HAP-1 (cell line): ENCODE data around the gene ACP1.

Experiments used
- DNase-seq, 2 experiments: peaks; one replicate each; pipeline ENCODE4 v3.0.0-alpha.2; 2016 to 2020; ENCODE audit warnings: low spot score in 2 of 2
- H3K27me3 ChIP-seq: fragments of 250-450 bp; sonication (Bioruptor Pico); 2 replicates; pipeline ENCODE4 v1.5.1; 2020; ENCODE audit warnings: low read depth, mild to moderate bottlenecking, moderate library complexity
- H3K36me3 ChIP-seq: fragments of 250-450 bp; sonication (Bioruptor Pico); replicated peaks from 2 replicates; pipeline ENCODE4 v1.5.1; 2020; ENCODE audit warnings: mild to moderate bottlenecking
- H3K4me1 ChIP-seq: fragments of 250-450 bp; sonication (Bioruptor Pico); 2 replicates; pipeline ENCODE4 v1.5.1; 2020; ENCODE audit warnings: mild to moderate bottlenecking
- H3K4me3 ChIP-seq: fragments of 250-450 bp; sonication (Bioruptor Pico); 2 replicates; pipeline ENCODE4 v1.5.1; 2020; ENCODE audit warnings: mild to moderate bottlenecking, moderate library complexity
- H3K9me3 ChIP-seq: fragments of 250-450 bp; sonication (Bioruptor Pico); 2 replicates; pipeline ENCODE4 v1.5.1; 2020; ENCODE audit warnings: mild to moderate bottlenecking, moderate library complexity
- in situ Hi-C: fragments of 300-500 bp; cut with MboI; formaldehyde crosslinking; loops from 3 replicates; pipeline ENCODE4 v1.14.3; 2020; ENCODE audit warnings: low sequenced_read_pairs, inconsistent platforms, mixed read lengths

Gene ACP1

DNA sequence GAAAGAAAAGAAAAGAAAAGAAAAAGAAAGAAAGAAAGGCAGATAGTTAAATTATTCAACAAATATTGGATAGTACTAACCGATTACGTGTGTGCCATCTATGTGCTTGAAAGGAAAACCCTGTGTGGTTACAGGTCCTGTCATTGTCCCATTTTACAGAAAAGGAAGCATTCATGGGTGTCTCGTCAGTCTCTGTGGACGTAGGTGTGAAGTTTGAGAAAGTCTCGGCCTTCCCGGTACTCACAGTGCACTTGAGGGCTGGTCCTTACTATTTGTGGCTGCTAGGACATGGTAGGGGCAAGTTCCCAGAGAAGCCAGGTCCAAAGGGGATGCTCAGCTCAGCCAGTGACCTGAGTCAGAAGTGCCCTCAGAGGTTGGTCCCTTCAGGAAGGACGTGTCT lies 20.2 kb upstream of the ACP1 start:
- H3K36me3 ChIP-seq, result no peaks in the 10 kb centered on the region
- in situ Hi-C loops, result no loop called here
- no peak overlapping the region for H3K4me3 ChIP-seq
- no peaks in the 10 kb centered on the region for H3K4me1 ChIP-seq
- H3K27me3 ChIP-seq, result no peaks in the 10 kb centered on the region
- H3K9me3 ChIP-seq, result no peaks in the 10 kb centered on the region
- no peak for DNase-seq

DNA sequence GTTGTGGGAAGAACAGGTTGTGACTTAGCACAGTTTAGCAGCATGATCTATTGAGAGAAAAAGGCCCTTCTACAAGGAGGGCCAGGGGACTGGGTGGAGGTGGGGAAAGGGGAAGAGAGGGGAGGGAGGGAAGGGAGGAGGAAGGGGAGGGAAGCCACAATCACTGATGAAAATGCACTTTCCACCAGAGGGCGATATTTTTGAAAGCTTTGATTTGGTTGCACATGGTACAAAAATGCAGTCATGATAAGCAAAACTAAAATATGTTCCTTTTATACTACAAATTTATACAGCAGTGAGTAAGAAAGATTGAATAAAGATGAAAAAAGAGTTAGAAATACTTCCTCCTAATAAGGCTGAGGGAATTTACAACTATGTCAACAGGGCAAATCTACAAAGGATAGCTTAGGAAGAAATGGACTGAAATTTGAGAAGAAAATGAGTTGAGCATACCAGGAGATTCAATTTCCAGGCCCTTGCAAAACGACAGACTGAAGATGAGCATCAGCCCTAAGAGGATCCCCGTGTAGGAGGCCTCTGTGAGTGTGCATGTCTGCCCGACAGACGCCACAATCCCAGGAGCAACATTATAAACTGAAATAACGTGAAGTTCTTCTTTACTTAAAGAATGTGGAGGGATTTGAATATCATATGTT lies 18.1 kb upstream of the ACP1 start:
- no peaks in the 10 kb centered on the region for H3K9me3 ChIP-seq
- no peak overlapping the region for H3K4me3 ChIP-seq
- in situ Hi-C loops, result no loop called here
- DNase-seq, result peak; percentile 43 to 59
- no peaks in the 10 kb centered on the region for H3K36me3 ChIP-seq
- H3K27me3 ChIP-seq, result no peaks in the 10 kb centered on the region
- no peaks in the 10 kb centered on the region for H3K4me1 ChIP-seq

DNA sequence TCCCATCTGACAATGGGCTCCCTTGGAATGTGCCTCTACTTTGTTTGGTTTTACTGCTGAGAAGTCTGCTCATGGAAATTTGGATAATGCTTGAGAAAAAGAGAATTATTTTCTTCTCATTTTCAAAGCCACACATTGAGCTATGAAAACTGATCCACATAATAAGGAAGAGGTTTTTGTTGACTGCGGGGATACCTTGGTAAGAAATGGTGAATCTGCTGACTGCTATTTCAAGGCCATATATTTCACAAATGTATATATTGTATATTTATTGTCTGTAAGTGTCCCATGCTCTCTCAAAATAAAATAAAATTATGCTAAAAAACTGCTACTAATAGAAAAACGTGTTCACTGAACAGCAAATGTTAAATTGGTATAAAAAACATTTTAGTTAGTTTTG lies 16.0 kb upstream of the ACP1 start:
- DNase-seq, result no peak
- no peaks in the 10 kb centered on the region for H3K4me1 ChIP-seq
- H3K4me3 ChIP-seq, result no peak overlapping the region
- in situ Hi-C loops, result no loop called here
- no peaks in the 10 kb centered on the region for H3K27me3 ChIP-seq
- H3K36me3 ChIP-seq, result no peaks in the 10 kb centered on the region
- no peaks in the 10 kb centered on the region for H3K9me3 ChIP-seq

DNA sequence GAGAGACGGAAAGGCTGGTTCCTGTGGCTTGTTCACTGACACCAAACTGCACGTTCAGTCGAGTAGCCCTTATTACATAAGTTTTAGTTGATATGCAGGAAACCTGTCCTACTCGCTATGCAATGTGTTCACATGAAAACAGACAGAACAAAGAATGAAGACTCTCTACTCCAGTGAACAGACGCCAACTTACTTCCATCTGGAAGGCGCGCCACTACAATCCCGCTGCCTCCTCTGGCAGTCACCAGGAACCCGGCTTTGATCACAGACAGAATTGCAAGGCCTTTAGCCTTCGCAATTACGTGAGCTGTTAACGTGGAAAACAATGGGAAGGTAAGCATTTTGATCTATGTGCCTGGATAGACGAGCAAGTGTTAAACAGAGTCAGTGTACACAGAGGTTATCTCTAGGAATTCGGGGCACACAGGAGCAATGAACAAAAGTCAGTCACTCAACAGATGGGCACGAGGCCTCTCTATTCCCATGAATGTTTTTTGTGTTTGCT lies 15.2 kb upstream of the ACP1 start:
- H3K4me1 ChIP-seq, result no peaks in the 10 kb centered on the region
- H3K36me3 ChIP-seq, result no peaks in the 10 kb centered on the region
- no peak overlapping the region for H3K4me3 ChIP-seq
- in situ Hi-C loops, result no loop called here
- no peak for DNase-seq
- H3K27me3 ChIP-seq, result no peaks in the 10 kb centered on the region
- H3K9me3 ChIP-seq, result no peaks in the 10 kb centered on the region

DNA sequence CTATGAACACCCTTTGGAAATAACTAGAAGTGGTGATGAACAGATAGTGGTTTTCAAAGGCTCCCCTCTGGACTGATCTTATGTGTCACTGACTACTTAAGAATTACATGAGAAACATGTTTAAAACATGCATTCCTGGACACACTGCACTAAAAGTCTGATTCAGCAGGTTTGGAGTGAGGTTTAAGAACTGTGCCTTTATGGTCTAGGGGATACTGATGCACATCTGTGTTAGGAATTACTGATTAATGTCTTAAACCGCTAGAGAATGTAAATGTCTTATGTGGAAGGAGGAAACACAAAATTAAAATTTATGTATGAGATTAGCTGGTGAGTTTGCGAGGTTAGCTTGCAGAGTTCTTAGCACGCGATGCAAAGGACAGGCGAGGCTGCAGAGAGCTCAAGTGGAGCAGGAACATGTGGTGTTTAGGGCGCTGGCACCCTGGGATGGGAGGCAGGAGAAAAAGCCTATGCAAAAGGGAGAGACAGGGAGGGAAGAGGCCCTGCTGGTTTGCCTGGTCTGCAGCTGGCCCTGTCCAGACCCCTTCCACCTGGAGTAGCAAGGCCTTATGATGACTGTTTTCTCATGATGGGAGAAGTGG lies 12.6 kb upstream of the ACP1 start:
- Histone ChIP-seq H3K4me3 (no peak overlapping the region), H3K9me3 (no peaks in the 10 kb centered on the region; the same call in 1 of the 2 replicates), H3K4me1 (no peaks in the 10 kb centered on the region), H3K27me3 (no peaks in the 10 kb centered on the region), H3K36me3 (no peaks in the 10 kb centered on the region)
- in situ Hi-C loops, result no loop called here
- no peak for DNase-seq

DNA sequence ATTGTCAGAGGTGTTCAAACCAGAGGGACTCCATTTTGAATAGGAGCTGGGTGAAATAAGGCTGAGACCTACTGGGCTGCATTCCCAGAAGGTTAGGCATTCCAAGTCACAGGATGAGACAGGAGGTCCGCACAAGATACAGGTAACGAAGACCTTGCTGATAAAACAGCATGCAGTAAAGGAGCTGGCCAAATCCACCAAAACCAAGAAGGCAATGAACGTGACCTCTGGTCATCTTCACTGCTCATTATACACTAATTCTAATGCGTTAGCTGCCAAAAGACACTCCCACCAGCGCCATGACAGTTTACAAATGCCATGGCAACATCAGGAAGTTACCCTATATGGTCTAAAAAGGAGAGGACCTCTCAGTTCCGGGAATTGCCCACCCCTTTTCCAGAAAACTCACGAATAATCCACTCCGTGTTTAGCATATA lies 11.5 kb upstream of the ACP1 start:
- H3K4me3 ChIP-seq, result no peak overlapping the region
- H3K27me3 ChIP-seq, result no peaks in the 10 kb centered on the region
- H3K4me1 ChIP-seq, result no peaks in the 10 kb centered on the region
- peaks cover 5% of the 10 kb centered on the region; the same call in 1 of the 2 replicates for H3K9me3 ChIP-seq
- DNase-seq, result no peak
- in situ Hi-C loops, result no loop called here
- H3K36me3 ChIP-seq, result no peaks in the 10 kb centered on the region

DNA sequence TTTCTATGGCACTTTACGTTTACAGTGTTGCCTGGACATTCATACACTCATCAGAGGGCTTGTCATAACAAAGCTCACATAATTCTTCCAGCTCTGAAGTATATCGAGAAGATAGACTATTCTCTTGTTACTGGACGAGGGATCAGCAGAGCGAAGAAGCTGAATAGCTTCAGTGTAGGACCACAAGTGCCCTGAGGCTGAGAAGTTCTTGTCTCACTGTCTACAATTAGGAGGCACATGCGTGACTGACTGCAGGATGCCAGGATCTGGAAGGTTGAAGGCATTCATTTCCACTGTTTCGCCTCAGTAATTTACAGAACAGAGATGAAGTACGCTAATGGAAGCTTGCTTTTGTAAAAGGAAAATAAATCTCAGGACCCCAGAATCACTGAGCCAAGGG lies 10.5 kb upstream of the ACP1 start:
- no peak overlapping the region for H3K4me3 ChIP-seq
- no peaks in the 10 kb centered on the region for H3K4me1 ChIP-seq
- H3K36me3 ChIP-seq, result no peaks in the 10 kb centered on the region
- peaks cover 7% of the 10 kb centered on the region; the same call in 1 of the 2 replicates for H3K9me3 ChIP-seq
- H3K27me3 ChIP-seq, result no peaks in the 10 kb centered on the region
- no peak for DNase-seq
- in situ Hi-C loops, result no loop called here

DNA sequence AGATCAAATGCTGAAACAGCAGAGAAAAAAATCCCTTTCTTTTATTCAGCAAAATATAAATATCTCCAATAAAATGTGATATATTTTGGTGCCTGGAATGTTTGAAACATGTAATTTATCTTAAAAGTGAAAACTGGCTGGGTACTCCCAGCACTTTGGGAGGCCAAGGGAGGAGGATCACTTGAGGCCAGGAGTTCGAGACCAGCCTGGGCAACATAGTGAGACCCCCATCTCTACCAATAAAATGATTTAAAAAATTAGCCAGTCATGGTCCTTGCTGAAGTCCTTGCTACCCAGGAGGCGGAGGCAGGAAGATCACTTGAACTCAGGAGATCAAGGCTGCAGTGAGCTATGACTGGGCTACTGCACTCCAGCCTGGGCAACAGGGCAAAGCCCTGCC lies 9.6 kb upstream of the ACP1 start:
- no peak for DNase-seq
- in situ Hi-C loops, result no loop called here
- Histone ChIP-seq H3K36me3 (no peaks in the 10 kb centered on the region), H3K4me3 (no peak overlapping the region), H3K27me3 (no peaks in the 10 kb centered on the region), H3K4me1 (no peaks in the 10 kb centered on the region), H3K9me3 (peaks cover 7% of the 10 kb centered on the region; the same call in 1 of the 2 replicates)

DNA sequence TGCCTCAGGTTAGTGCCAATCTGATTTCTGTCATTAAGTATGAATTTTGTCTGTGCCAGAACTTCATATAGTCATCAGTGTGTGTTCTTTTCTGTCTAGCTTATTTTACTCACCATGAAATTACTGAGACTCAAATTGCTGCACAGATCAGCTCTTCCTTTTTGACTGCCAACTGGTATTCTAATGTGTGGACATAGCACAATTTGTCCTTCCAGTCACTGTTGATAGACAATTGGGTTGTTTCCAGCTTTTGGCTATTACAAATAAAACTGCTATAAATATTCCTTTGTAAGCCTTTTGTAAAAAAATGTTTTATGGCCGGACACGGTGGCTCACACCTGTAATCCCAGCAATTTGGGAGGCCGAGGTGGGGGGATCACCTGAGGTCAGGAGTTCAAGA lies 8.7 kb upstream of the ACP1 start:
- in situ Hi-C loops, result no loop called here
- H3K4me1 ChIP-seq, result no peaks in the 10 kb centered on the region
- peaks cover 7% of the 10 kb centered on the region; the same call in 1 of the 2 replicates for H3K9me3 ChIP-seq
- no peak overlapping the region for H3K4me3 ChIP-seq
- no peak for DNase-seq
- no peaks in the 10 kb centered on the region for H3K27me3 ChIP-seq
- no peaks in the 10 kb centered on the region for H3K36me3 ChIP-seq

DNA sequence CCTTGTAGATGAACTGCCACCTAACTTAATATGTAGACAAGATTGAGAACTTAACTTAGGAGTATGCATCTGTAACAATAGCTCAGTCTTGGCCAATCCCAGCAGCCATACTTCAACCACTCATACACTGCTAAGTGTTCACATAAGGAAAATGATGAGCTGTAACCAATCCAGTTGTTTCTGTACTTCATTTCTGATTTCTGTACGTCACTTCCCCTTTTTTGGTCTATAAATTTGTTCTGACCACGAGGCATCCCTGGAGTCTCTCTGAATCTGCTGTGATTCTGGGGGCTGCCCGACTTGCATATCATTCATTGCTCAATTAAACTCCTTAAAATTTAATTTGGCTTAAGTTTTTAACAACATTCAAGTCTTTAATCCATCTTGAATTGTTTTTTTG lies 7.3 kb upstream of the ACP1 start:
- Histone ChIP-seq H3K36me3 (no peaks in the 10 kb centered on the region), H3K9me3 (peaks cover 7% of the 10 kb centered on the region; the same call in 1 of the 2 replicates), H3K4me1 (no peaks in the 10 kb centered on the region), H3K4me3 (no peak overlapping the region), H3K27me3 (no peaks in the 10 kb centered on the region)
- in situ Hi-C loops, result no loop called here
- no peak for DNase-seq

DNA sequence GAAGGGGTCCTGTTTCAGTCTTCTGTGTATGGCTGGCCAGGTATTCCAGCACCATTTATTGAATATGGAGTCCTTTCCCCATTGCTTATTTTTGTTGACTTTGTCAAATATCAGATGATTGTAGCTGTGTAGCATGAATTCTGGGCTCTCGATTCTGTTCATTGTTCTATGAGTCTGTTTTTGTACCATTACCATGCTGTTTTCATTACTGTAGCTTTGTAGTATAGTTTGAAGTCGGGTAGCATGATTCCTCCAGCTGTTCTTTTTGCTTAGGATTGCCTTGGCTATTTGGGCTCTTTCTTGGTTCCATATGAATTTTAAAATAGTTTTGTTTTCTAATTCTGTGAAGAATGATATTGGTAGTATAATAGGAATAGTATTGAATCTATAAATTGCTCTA lies 6.9 kb upstream of the ACP1 start:
- in situ Hi-C loops, result no loop called here

DNA sequence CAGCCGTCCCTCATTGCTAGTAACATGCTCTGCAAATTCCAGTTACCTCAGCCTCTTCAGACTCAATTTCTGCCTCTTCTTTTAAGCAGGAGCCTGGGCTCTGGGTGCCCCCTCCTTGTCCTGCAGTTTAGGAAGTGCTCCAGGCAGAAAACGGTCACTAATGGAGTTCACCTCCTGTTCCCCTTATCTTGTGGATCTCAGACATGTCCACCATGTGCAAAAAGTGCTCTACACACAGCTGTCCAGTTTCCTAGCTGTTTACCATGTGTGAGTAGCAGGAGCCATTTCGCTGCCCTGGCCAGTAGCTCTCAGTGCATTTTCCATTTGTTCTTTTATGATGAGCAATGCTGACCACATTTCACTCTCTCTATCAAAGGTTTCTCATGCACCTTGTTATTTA lies 5.8 kb upstream of the ACP1 start:
- Histone ChIP-seq H3K36me3 (no peaks in the 10 kb centered on the region), H3K4me1 (no peaks in the 10 kb centered on the region; the same call in 1 of the 2 replicates), H3K4me3 (no peak overlapping the region), H3K9me3 (peaks cover 7% of the 10 kb centered on the region; the same call in 1 of the 2 replicates), H3K27me3 (no peaks in the 10 kb centered on the region)
- in situ Hi-C loops, result no loop called here
- no peak for DNase-seq

More for the DNA sequence above, 6.9 kb upstream of the ACP1 start:
- Histone ChIP-seq H3K27me3 (no peaks in the 10 kb centered on the region), H3K4me1 (no peaks in the 10 kb centered on the region), H3K9me3 (peaks cover 7% of the 10 kb centered on the region; the same call in 1 of the 2 replicates), H3K4me3 (no peak overlapping the region), H3K36me3 (no peaks in the 10 kb centered on the region)
- DNase-seq, result no peak

DNA sequence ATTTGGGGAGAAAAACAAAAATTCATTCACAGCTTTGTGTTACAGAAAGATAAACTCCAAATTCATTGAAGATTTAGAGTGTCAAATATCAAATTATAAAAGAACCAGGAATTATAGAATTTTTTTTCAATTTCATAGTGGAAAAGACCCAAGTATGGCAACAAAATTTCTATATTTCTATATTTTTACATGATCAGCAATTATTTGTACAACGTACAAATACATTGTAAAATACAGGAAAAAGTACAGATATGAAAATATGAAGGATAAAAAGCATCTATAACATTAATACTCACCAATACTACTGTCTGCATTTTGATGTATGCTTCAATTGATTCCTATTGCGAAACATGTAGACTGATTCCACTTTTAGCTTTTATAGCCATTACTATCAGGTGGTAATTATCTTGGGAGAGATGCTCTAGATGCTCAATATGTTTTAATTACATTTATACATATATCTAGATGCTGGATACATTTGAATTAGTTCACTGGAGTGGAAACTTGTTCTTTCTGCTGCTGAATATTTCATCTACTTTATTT lies 4.9 kb upstream of the ACP1 start:
- no peak for DNase-seq
- Histone ChIP-seq H3K4me1 (no peaks in the 10 kb centered on the region; the same call in 1 of the 2 replicates), H3K27me3 (no peaks in the 10 kb centered on the region), H3K9me3 (peaks cover 7% of the 10 kb centered on the region; the same call in 1 of the 2 replicates), H3K36me3 (no peaks in the 10 kb centered on the region), H3K4me3 (no peak overlapping the region)
- in situ Hi-C loops, result no loop called here

DNA sequence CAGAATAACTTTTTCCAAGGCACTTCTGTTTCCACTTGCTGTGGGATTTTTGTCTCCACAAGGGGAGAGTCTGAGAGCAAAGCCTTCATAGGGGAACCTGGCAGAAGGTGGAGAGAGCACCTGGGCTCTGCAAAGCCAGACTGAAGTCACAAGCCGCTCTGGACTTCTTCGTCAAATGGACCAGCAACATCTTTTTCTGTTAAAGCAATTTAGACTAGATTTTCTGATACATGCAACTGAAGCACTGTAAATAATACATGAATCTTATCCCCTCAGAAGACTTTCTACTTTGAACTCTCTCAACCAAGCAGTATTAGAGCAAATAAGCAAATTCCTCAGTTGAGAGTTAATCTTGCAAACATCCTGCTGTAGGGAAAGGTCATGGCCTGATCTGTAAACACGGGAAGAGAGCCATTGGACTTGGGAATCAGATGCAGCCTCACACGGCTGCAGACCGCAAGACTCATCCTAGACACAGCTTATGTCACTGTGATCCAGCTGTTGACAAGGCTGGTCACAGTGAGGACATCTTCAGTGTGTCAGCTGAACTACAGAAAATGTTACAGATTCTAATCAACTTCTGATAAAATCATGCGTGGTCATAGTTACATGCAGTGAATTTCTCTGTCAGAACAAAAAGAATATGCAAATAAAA lies 4.1 kb upstream of the ACP1 start:
- Histone ChIP-seq H3K4me1 (no peaks in the 10 kb centered on the region; the same call in 1 of the 2 replicates), H3K36me3 (no peaks in the 10 kb centered on the region), H3K27me3 (no peaks in the 10 kb centered on the region), H3K4me3 (no peak overlapping the region), H3K9me3 (peaks cover 7% of the 10 kb centered on the region; the same call in 1 of the 2 replicates)
- in situ Hi-C loops, result no loop called here
- DNase-seq, result no peak
